Measurements from ENCODE around the gene RANBP17.

Gene RANBP17

DNA sequence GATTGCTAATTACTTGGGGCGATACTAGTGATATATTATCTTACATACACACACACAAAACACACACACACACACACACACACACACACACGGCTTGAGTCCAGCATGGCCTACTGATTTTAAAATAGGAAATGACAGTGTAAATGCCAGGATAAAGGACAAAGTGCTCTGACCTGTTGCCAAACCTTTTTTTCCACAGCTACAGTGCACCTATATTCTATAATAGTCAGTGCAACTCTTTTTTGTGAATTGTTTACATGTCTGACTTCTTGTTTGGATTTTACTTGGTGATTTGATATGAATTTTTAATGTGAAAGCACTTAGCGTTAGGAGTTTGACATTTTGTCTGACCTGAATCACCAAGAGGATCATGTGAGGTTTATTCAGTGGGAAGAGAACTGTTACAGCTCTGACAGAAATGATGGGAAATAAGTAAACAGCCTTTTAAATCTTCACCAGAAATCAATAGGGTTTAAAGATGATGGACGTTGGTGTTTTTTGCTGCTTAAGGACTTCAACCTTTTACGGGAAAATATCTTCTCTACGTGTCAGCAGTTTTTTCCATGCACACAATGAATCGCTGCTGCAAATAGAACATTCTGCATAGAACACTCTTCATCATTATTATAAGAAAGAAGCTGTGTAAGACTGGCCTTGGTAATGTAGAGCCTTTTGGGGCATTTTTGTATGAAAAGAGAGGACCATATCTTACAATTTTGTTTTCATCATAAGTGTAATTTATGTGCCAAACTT is 218.5 kb downstream of the RANBP17 start:
- TF ChIP-seq, protein P1, sequence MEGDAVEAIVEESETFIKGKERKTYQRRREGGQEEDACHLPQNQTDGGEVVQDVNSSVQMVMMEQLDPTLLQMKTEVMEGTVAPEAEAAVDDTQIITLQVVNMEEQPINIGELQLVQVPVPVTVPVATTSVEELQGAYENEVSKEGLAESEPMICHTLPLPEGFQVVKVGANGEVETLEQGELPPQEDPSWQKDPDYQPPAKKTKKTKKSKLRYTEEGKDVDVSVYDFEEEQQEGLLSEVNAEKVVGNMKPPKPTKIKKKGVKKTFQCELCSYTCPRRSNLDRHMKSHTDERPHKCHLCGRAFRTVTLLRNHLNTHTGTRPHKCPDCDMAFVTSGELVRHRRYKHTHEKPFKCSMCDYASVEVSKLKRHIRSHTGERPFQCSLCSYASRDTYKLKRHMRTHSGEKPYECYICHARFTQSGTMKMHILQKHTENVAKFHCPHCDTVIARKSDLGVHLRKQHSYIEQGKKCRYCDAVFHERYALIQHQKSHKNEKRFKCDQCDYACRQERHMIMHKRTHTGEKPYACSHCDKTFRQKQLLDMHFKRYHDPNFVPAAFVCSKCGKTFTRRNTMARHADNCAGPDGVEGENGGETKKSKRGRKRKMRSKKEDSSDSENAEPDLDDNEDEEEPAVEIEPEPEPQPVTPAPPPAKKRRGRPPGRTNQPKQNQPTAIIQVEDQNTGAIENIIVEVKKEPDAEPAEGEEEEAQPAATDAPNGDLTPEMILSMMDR (conservative IDR thresholded peaks at IDR 0.05; ENCODE audit: low read depth, low read length), result no peak
- no peak for DNase-seq (ENCODE audit: low read depth)
- H3K4me3 ChIP-seq (ENCODE audit: low read length), result no peak overlapping the region

DNA sequence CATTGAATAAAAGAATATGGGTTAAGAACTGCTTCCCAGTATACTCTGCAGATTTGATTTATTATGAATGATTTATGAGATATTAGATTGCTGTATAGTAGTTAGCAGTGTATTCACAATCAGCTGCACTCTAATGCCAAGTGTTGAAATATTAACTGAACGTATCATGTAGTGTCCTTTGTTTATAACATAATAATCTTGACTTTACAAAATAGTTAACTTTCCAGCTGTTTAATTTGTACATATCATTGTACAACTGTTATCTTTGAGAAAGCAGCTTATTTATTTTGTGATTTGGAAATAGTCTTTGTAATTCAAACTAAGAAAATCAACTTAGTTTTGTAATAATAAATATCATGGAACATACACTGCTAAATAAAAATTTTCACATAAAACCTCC is 219.5 kb downstream of the RANBP17 start:
- DNase-seq (ENCODE audit: low read depth), result no peak
- H3K4me3 ChIP-seq (ENCODE audit: low read length), result no peak overlapping the region
- TF ChIP-seq, protein P1 (conservative IDR thresholded peaks at IDR 0.05; ENCODE audit: low read depth, low read length), result no peak

DNA sequence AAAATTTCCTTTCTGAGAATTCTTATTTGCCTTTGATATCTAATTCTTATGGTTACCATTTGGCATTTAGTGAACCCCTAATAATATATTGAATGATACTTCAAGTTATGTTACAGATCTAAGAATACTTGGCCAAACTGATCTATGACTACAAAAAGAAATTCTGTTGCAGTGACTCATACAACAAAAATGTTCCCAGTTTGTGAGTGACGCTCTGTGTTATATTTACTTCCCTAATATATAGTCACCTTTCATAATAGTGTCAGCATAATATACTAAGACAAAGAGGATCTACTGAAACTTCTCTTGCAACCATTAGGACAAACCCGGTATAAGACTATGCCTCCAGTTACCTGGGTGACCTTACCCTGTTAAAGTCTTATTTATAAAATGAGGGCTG is 230.4 kb downstream of the RANBP17 start:
- TF ChIP-seq, protein P1 (conservative IDR thresholded peaks at IDR 0.05; ENCODE audit: low read depth, low read length), result no peak
- no peak overlapping the region for H3K4me3 ChIP-seq (ENCODE audit: low read length)
- DNase-seq (ENCODE audit: low read depth), result peak; percentile 18

DNA sequence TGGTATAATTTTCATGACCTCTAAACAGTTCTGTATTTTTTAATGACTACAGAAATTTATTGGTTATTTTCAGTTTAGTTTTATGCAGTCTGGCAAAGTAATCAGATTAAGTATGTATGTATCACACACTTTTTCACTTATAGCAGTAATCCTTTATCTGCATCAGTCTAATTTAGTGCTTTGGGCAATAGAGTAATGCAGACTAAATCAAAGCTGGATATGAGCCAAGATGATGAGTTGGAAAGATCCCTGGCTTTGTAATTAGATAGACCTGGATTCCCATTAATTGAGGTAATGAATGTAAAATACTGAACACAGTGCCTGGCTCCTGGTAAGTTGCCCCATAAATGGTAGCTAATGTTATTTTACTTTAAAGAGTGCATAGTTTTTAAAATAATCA is 231.8 kb downstream of the RANBP17 start:
- TF ChIP-seq, protein P1 (conservative IDR thresholded peaks at IDR 0.05; ENCODE audit: low read depth, low read length), result no peak
- no peak for DNase-seq (ENCODE audit: low read depth)
- H3K4me3 ChIP-seq (ENCODE audit: low read length), result no peak overlapping the region

DNA sequence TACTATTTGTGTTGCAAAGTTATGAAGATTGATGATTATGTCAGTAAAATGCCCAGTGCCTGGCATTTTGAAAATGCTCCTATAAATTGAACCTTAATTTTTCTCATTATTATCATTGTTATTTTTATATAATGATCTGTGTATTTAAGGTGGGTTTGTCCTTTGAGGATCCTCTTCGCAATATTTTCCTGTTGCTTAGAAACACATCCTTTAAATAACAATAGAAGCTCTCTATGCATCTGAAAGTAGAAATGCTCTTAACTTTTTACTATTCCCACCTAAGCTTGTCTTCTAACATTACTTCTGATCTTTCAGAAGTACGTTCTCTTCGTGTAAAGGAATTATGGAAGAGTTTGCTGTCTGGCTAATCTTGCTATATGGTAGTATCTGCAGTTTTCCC is 232.5 kb downstream of the RANBP17 start:
- no peak overlapping the region for H3K4me3 ChIP-seq (ENCODE audit: low read length)
- DNase-seq (ENCODE audit: low read depth), result no peak
- TF ChIP-seq, protein P1 (conservative IDR thresholded peaks at IDR 0.05; ENCODE audit: low read depth, low read length), result no peak

DNA sequence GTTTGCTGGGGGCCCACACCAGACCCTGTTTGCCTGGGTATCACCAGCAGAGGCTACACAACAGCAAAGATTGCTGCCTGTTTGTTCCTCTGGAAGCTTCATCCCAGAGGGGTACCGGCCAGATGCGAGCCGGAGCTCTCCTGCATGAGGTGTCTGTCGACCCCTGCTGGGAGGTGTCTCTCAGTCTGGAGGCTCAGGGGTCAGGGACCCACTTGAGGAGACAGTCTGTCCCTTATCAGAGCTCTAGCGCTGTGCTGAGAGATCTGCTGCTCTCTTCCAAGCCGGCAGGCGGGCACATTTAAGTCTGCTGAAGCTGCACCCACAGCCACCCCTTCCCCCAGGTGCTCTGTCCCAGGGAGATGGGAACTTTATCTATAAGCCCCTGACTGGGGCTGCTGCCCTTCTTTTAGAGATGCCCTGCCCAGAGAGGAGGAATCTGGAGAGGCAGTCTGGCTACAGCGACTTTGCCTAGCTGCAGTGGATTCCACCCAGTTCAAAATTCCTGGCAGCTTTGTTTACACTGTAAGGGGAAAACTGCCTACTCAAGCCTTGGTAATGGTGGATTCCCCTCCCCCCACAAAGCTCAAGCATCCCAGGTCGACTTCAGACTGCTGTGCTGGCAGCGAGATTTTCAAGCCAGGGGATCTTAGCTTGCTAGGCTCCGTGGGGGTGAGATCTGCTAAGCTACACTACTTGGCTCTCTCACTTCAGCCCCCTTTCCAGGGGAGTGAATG is 241.2 kb downstream of the RANBP17 start:
- TF ChIP-seq, protein P1 (conservative IDR thresholded peaks at IDR 0.05; ENCODE audit: low read depth, low read length), result no peak
- H3K4me3 ChIP-seq (ENCODE audit: low read length), result no peak overlapping the region
- DNase-seq (ENCODE audit: low read depth), result no peak

DNA sequence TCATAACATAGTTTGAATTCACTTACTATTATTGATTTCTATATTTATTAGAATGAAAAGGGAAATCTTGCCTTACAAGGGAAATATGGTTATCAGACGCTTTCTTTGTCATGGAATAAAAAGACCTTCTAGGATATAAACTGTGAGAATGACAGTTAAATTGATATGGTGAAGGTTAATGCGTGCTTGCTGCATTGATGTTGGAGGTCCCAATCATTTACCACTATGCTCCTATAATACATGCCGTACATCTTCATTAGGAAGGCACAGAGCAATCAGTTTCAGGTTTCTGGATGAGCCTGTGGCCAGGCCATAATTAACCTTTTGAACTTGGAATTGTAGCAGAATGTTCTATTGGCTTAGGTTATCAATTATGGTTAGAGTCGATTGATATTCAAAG is 245.9 kb downstream of the RANBP17 start:
- DNase-seq (ENCODE audit: low read depth), result no peak
- TF ChIP-seq, protein P1 (conservative IDR thresholded peaks at IDR 0.05; ENCODE audit: low read depth, low read length), result no peak
- H3K4me3 ChIP-seq (ENCODE audit: low read length), result no peak overlapping the region
